ENCODE data around the gene RNF17.

RNF17 gene

GRCh38 chr13:24882665-24883064, 118.7 kb downstream of the RNF17 start:
- DNase-seq (ENCODE audit: low read depth) = no peak
- no peak for TF ChIP-seq CTCF (IDR thresholded peaks at IDR 0.05; ENCODE audit: low read length, missing control alignments)
- H3K4me3 ChIP-seq (replicated peaks; ENCODE audit: low read depth, low read length) = no peak overlapping the region

- DNase-seq (ENCODE audit: low read depth) = no peak
- TF ChIP-seq CTCF (IDR thresholded peaks at IDR 0.05; ENCODE audit: low read length, missing control alignments) = no peak
Observed at GRCh38 chr13:24887759-24888158, 123.8 kb downstream of the RNF17 start.

GRCh38 chr13:24888291-24888931, 124.4 kb downstream of the RNF17 start:
- DNase-seq (ENCODE audit: low read depth) = no peak
- TF ChIP-seq CTCF (IDR thresholded peaks at IDR 0.05; ENCODE audit: low read length, missing control alignments) = no peak
- no peak overlapping the region for H3K4me3 ChIP-seq (replicated peaks; ENCODE audit: low read depth, low read length)

More at GRCh38 chr13:24887759-24888158, 123.8 kb downstream of the RNF17 start:
- no peak overlapping the region for H3K4me3 ChIP-seq (replicated peaks; ENCODE audit: low read depth, low read length)

GRCh38 chr13:24890256-24890655, 126.3 kb downstream of the RNF17 start:
- DNase-seq (ENCODE audit: low read depth) = no peak
- no peak for TF ChIP-seq CTCF (IDR thresholded peaks at IDR 0.05; ENCODE audit: low read length, missing control alignments)
- H3K4me3 ChIP-seq (replicated peaks; ENCODE audit: low read depth, low read length) = no peak overlapping the region

GRCh38 chr13:24891476-24892108, 127.6 kb downstream of the RNF17 start:
- H3K4me3 ChIP-seq (replicated peaks; ENCODE audit: low read depth, low read length) = no peak overlapping the region
- no peak for DNase-seq (ENCODE audit: low read depth)
- TF ChIP-seq CTCF (IDR thresholded peaks at IDR 0.05; ENCODE audit: low read length, missing control alignments) = no peak

- TF ChIP-seq CTCF (IDR thresholded peaks at IDR 0.05; ENCODE audit: low read length, missing control alignments) = no peak
- no peak for DNase-seq (ENCODE audit: low read depth)
- H3K4me3 ChIP-seq (replicated peaks; ENCODE audit: low read depth, low read length) = no peak overlapping the region
Observed at GRCh38 chr13:24892829-24893228, 128.9 kb downstream of the RNF17 start.

GRCh38 chr13:24893863-24894262, 129.9 kb downstream of the RNF17 start:
- DNase-seq (ENCODE audit: low read depth) = no peak
- no peak overlapping the region for H3K4me3 ChIP-seq (replicated peaks; ENCODE audit: low read depth, low read length)
- no peak for TF ChIP-seq CTCF (IDR thresholded peaks at IDR 0.05; ENCODE audit: low read length, missing control alignments)

All from fibroblast of pulmonary artery (primary cell).